ENCODE measurements around the gene RPS8.
A peak's percentile ranks its signal among the peaks of the same experiment; 100 is the strongest.

RPS8 gene

GRCh38 chr1:44775078-44775929, at the start of gene RPS8:
RPS8 (plus strand) TSS chr1:44775540; CDS start chr1:44775597, 57 bp downstream.
- H3K4me3 ChIP-seq (IDR thresholded peaks at IDR 0.05; ENCODE audit: insufficient read depth, low read depth, low read length), result peak within 1 kb of the TSS; percentile 88
- no peak for TF ChIP-seq CTCF (conservative IDR thresholded peaks at IDR 0.05; ENCODE audit: low read depth, low read length)
- H2AFZ ChIP-seq (ENCODE audit: low read depth), result peak within 1 kb of the TSS; percentile 46
- H3K9ac ChIP-seq, result peak within 1 kb of the TSS; percentile 99
- peak within 1 kb of the TSS; percentile 91 for H3K27ac ChIP-seq
- no peaks in the 10 kb centered on the region for H3K27me3 ChIP-seq (ENCODE audit: insufficient read depth, low read depth)
- H3K4me2 ChIP-seq, result peak within 1 kb of the TSS; percentile 94
- H3K4me1 ChIP-seq (ENCODE audit: low read depth, poor library complexity, severe bottlenecking), result peaks cover 23% of the 10 kb centered on the region
- H3K79me2 ChIP-seq (ENCODE audit: insufficient read depth, low read depth), result peaks cover 39% of the 10 kb centered on the region
- H3K36me3 ChIP-seq (ENCODE audit: insufficient read depth), result peaks cover 23% of the 10 kb centered on the region; the same call in 1 of the 2 replicates
- H4K20me1 ChIP-seq (ENCODE audit: insufficient read depth), result peaks cover 6% of the 10 kb centered on the region; the same call in 1 of the 2 replicates

GRCh38 chr1:44730741-44731512, 44.4 kb upstream of the RPS8 start, which contains the start of gene RNU5D-1:
RNU5D-1 (minus strand) TSS chr1:44731170.
- TF ChIP-seq CTCF (conservative IDR thresholded peaks at IDR 0.05; ENCODE audit: low read depth, low read length), result peak; percentile 78
- Histone ChIP-seq H2AFZ (ENCODE audit: low read depth) (peak within 1 kb of the TSS; percentile 84), H3K9ac (peak within 1 kb of the TSS; percentile 89), H3K79me2 (ENCODE audit: insufficient read depth, low read depth) (no peaks in the 10 kb centered on the region), H3K4me1 (ENCODE audit: low read depth, poor library complexity, severe bottlenecking) (peaks cover 27% of the 10 kb centered on the region), H3K27ac (peak within 1 kb of the TSS; percentile 99), H3K4me3 (IDR thresholded peaks at IDR 0.05; ENCODE audit: insufficient read depth, low read depth, low read length) (no peak within 1 kb of the TSS), H3K4me2 (peak within 1 kb of the TSS; percentile 90), H3K36me3 (ENCODE audit: insufficient read depth) (no peaks in the 10 kb centered on the region), H3K27me3 (ENCODE audit: insufficient read depth, low read depth) (no peaks in the 10 kb centered on the region), H4K20me1 (ENCODE audit: insufficient read depth) (no peaks in the 10 kb centered on the region)

- no peaks in the 10 kb centered on the region for H4K20me1 ChIP-seq (ENCODE audit: insufficient read depth)
- H3K9ac ChIP-seq, result no peak overlapping the region
- H3K4me2 ChIP-seq, result no peak overlapping the region
- no peaks in the 10 kb centered on the region for H3K27me3 ChIP-seq (ENCODE audit: insufficient read depth, low read depth)
- peaks cover 27% of the 10 kb centered on the region for H3K4me1 ChIP-seq (ENCODE audit: low read depth, poor library complexity, severe bottlenecking)
- no peaks in the 10 kb centered on the region for H3K79me2 ChIP-seq (ENCODE audit: insufficient read depth, low read depth)
- no peak overlapping the region for H3K27ac ChIP-seq
- no peaks in the 10 kb centered on the region for H3K36me3 ChIP-seq (ENCODE audit: insufficient read depth)
- no peak for TF ChIP-seq CTCF (conservative IDR thresholded peaks at IDR 0.05; ENCODE audit: low read depth, low read length)
- H2AFZ ChIP-seq (ENCODE audit: low read depth), result no peak overlapping the region
- H3K4me3 ChIP-seq (IDR thresholded peaks at IDR 0.05; ENCODE audit: insufficient read depth, low read depth, low read length), result no peak overlapping the region
Observed at GRCh38 chr1:44733365-44733764, 42.0 kb upstream of the RPS8 start.

GRCh38 chr1:44733784-44734183, 41.6 kb upstream of the RPS8 start:
- Histone ChIP-seq H3K79me2 (ENCODE audit: insufficient read depth, low read depth) (no peaks in the 10 kb centered on the region), H2AFZ (ENCODE audit: low read depth) (no peak overlapping the region), H3K27ac (no peak overlapping the region), H3K4me1 (ENCODE audit: low read depth, poor library complexity, severe bottlenecking) (peaks cover 27% of the 10 kb centered on the region), H3K36me3 (ENCODE audit: insufficient read depth) (no peaks in the 10 kb centered on the region), H3K4me3 (IDR thresholded peaks at IDR 0.05; ENCODE audit: insufficient read depth, low read depth, low read length) (no peak overlapping the region), H4K20me1 (ENCODE audit: insufficient read depth) (no peaks in the 10 kb centered on the region), H3K9ac (no peak overlapping the region), H3K27me3 (ENCODE audit: insufficient read depth, low read depth) (no peaks in the 10 kb centered on the region), H3K4me2 (no peak overlapping the region)
- no peak for TF ChIP-seq CTCF (conservative IDR thresholded peaks at IDR 0.05; ENCODE audit: low read depth, low read length)

Measured in KMS-11 (cell line).